ENCODE measurements around the gene PLD5. TPM values are rescaled to one million over a fixed set of nuclear protein-coding genes. Genes with fewer than 3 reads are reported as not detected.

PLD5 gene
- total RNA-seq, 1 donor from 2014 or later = 6.6 TPM

DNA sequence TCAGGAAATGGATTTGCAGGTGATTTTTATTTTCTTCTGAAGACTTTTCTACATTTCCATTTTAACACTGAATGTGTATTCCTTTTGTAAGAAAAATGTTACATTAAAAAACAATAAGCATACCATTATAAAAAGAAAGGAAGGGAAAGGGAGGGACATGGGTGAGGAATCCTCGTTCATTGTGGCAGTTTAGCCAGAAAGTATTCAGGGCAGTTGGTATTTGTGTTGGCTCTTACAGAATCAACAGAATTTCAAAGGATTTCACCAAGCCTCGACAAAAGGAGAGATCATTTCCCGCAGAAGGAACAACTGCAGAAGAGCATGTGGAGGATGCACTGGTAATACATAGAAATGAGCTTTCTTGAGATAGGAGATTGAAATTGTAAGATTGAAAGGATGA lies 35.0 kb downstream of the PLD5 start:
- no peaks in the 10 kb centered on the region for H3K27me3 ChIP-seq
- no peak overlapping the region for H3K27ac ChIP-seq
- no peak overlapping the region for H3K4me3 ChIP-seq
- peaks cover 0 to 6% of the 10 kb centered on the region in 2 donors for H3K4me1 ChIP-seq
- no peaks in the 10 kb centered on the region for H3K36me3 ChIP-seq
- intact Hi-C loops (cut with DNase I) = no loop called here
- no peak for DNase-seq (ENCODE audit: low spot score in 2 of 2)
- TF ChIP-seq CTCF (IDR thresholded peaks at IDR 0.05) = no peak
- H3K9me3 ChIP-seq = no peaks in the 10 kb centered on the region

GRCh38 chr1:242477944-242478343 lies 46.6 kb downstream of the PLD5 start:
- no peak for TF ChIP-seq CTCF (IDR thresholded peaks at IDR 0.05)
- no peaks in the 10 kb centered on the region for H3K27me3 ChIP-seq
- no peak for DNase-seq (ENCODE audit: low spot score in 2 of 2)
- intact Hi-C loops (cut with DNase I) = no loop called here
- H3K27ac ChIP-seq = peak overlapping the region; percentile 9 to 45
- H3K4me3 ChIP-seq = no peak overlapping the region
- H3K36me3 ChIP-seq = no peaks in the 10 kb centered on the region
- H3K9me3 ChIP-seq = no peaks in the 10 kb centered on the region
- peaks cover 0 to 17% of the 10 kb centered on the region in 2 donors for H3K4me1 ChIP-seq

- H3K4me1 ChIP-seq = peaks cover 3 to 5% of the 10 kb centered on the region in 2 donors
- TF ChIP-seq CTCF (IDR thresholded peaks at IDR 0.05) = no peak
- no peaks in the 10 kb centered on the region for H3K27me3 ChIP-seq
- H3K36me3 ChIP-seq = no peaks in the 10 kb centered on the region
- no peak overlapping the region for H3K27ac ChIP-seq
- DNase-seq (ENCODE audit: low spot score in 2 of 2) = no peak
- H3K9me3 ChIP-seq = no peaks in the 10 kb centered on the region
- intact Hi-C loops (cut with DNase I) = no loop called here
- no peak overlapping the region for H3K4me3 ChIP-seq
Observed at GRCh38 chr1:242470774-242471173, 53.7 kb downstream of the PLD5 start.

DNA sequence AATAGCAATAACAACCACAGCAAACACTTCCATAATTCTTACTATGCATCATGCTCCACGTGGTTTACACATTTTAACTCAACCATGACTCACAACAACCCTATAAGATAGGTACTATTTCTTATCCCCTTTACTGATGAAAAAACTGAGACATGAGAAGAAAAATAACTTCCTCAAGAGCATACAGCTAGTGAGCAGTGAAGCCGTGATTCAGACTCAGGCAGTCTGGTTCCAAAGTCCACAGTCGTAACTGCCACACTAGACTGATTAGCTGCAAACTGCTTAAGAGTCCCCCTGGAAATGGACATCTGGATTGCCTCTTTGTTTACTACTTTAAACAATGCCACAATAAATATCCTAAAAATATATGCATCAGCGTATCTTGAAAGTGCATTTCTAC lies 55.7 kb downstream of the PLD5 start:
- TF ChIP-seq CTCF (IDR thresholded peaks at IDR 0.05) = no peak
- peaks cover 3 to 5% of the 10 kb centered on the region in 2 donors for H3K4me1 ChIP-seq
- intact Hi-C loops (cut with DNase I) = loop anchor here (10.0 kb wide), 1 partner anchor 856 kb away; no protein-coding TSS in a partner anchor

DNA sequence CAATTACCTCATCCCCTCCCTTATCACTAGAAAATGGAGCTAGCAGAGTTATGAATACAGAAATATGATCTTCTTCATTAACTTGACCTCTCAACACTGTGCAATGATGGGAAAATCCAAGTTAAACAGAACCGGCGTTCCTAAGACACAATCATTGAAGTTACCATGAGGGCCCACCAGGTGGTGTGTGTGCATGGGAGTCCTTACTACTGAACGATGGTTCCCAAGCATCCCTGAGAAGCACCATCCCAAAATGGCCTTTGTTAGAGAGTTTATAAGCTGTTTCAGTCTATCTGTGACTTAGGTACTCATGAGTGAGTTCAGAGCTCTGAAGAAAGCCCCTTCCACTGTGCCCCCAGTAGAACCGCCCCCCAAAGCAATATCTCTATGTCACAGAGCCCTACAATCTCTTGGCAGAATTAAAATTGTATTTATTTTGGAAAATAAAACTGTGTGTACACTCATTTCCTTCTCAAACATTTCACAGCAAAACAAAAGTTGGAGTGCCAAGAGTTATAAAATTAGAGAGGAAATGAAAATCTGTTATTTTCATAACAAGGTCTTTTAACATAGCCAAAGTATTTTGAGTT lies 56.8 kb downstream of the PLD5 start:
- H3K4me1 ChIP-seq = peaks cover 3 to 5% of the 10 kb centered on the region in 2 donors
- H3K4me3 ChIP-seq = peak overlapping the region; percentile 11 to 28
- H3K27ac ChIP-seq = peak overlapping the region; percentile 43 to 72
- peak; percentile 25 to 77 (median 61) for TF ChIP-seq CTCF (IDR thresholded peaks at IDR 0.05)
- DNase-seq (ENCODE audit: low spot score in 2 of 2) = peak in 1 of 2 donors; percentile 85
- intact Hi-C loops (cut with DNase I) = loop anchor here (2.0 to 10.0 kb wide), 2 partner anchors 57 to 857 kb away; partner anchors contain the start of gene PLD5
- no peaks in the 10 kb centered on the region for H3K27me3 ChIP-seq
- H3K9me3 ChIP-seq = no peaks in the 10 kb centered on the region
- no peaks in the 10 kb centered on the region for H3K36me3 ChIP-seq

More for the DNA sequence above, 55.7 kb downstream of the PLD5 start:
- no peak for DNase-seq (ENCODE audit: low spot score in 2 of 2)
- H3K27me3 ChIP-seq = no peaks in the 10 kb centered on the region
- no peak overlapping the region for H3K4me3 ChIP-seq
- H3K36me3 ChIP-seq = no peaks in the 10 kb centered on the region
- H3K9me3 ChIP-seq = no peaks in the 10 kb centered on the region
- H3K27ac ChIP-seq = no peak overlapping the region
